C4-2B (cell line): ENCODE data around the gene PRKCA.

ENCODE experiments used
- CTCF ChIP-seq: fragments of 450-650 bp; conservative IDR thresholded peaks from 2 replicates; pipeline ENCODE4 v1.5.1; 2017; ENCODE audit warnings: mild to moderate bottlenecking
- ZFX ChIP-seq: fragments of 450-650 bp; IDR thresholded peaks from 2 replicates; pipeline ENCODE4 v1.6.1; 2017

GRCh38 chr17:66398059-66398458 lies 95.6 kb downstream of the PRKCA start:
- TF ChIP-seq CTCF (no peak), ZFX (no peak)
